HUDEP-2 (cell line): ENCODE measurements around the gene ZCCHC7.
A peak's percentile ranks its signal among the peaks of the same experiment; 100 is the strongest.

Experiments used
- DNase-seq, 76 experiments: peaks; one replicate each; lab custom pipeline; 2025; ENCODE audit not compliant: unreplicated experiment in 76 of 76; lab: John Stamatoyannopoulos, UW

The ZCCHC7 gene

GRCh38 chr9:37364751-37365360 lies 244.5 kb downstream of the ZCCHC7 start:
- peak in 10 of 76 experiments; percentile 1 to 19 (median 12) for DNase-seq

- no peak for DNase-seq
Measured at GRCh38 chr9:37369671-37370070, 249.3 kb downstream of the ZCCHC7 start.

GRCh38 chr9:37370282-37370681 lies 249.9 kb downstream of the ZCCHC7 start:
- DNase-seq = no peak

GRCh38 chr9:37370968-37371563 lies 250.7 kb downstream of the ZCCHC7 start:
- DNase-seq = no peak

GRCh38 chr9:37371565-37372464 lies 251.4 kb downstream of the ZCCHC7 start:
- DNase-seq = no peak

- no peak for DNase-seq
Measured at GRCh38 chr9:37372839-37373238, 252.5 kb downstream of the ZCCHC7 start.

GRCh38 chr9:37373621-37374020 lies 253.2 kb downstream of the ZCCHC7 start:
- DNase-seq = no peak

GRCh38 chr9:37374892-37375291 lies 254.5 kb downstream of the ZCCHC7 start:
- DNase-seq = no peak

GRCh38 chr9:37377688-37378612 lies 257.6 kb downstream of the ZCCHC7 start:
- DNase-seq = no peak

GRCh38 chr9:37378613-37379004 lies 258.2 kb downstream of the ZCCHC7 start:
- no peak for DNase-seq

- no peak for DNase-seq
Measured at GRCh38 chr9:37379835-37380234, 259.5 kb downstream of the ZCCHC7 start.

GRCh38 chr9:37380570-37380969 lies 260.2 kb downstream of the ZCCHC7 start:
- DNase-seq = no peak

GRCh38 chr9:37381094-37381741 lies 260.8 kb downstream of the ZCCHC7 start:
- no peak for DNase-seq

- peak in 7 of 76 experiments; percentile 9 to 56 (median 26) for DNase-seq
Measured at GRCh38 chr9:37382161-37382981, 262.0 kb downstream of the ZCCHC7 start.

- no peak for DNase-seq
Measured at GRCh38 chr9:37382982-37383357, 262.6 kb downstream of the ZCCHC7 start.

- DNase-seq = no peak
Measured at GRCh38 chr9:37383393-37383792, 263.0 kb downstream of the ZCCHC7 start.

GRCh38 chr9:37383876-37384746 lies 263.7 kb downstream of the ZCCHC7 start:
- no peak for DNase-seq

- no peak for DNase-seq
Measured at GRCh38 chr9:37385286-37385685, 264.9 kb downstream of the ZCCHC7 start.
